ENCODE data around the gene RRP1B.

The RRP1B gene

DNA sequence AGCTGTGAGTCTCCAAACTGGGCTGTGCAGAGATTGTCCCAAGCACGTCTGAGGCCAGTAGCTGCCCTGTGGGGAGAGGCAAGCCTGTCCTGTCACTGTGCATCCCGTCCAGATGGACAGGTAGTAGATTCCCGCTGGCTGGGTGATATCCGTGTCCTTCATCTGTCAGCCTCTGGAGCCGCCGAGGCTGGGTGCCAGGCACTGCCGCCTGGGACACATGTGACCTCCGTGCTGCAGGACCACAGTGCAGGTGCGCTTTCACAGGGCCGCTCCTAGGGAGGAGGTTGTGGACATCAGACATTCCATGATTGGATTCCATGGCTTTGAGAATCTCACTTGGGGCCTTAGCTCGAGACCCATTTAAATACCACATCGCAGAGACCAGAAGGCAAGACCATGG lies 64.3 kb downstream of the RRP1B start:
- TF ChIP-seq Cebpa-rat (IDR thresholded peaks at IDR 0.05): no peak
- Histone ChIP-seq H3K4me2 (peak overlapping the region; percentile 93 to 100 (median 99)), H3K9ac (peak overlapping the region in 8 of 11 experiments; percentile 16 to 80 (median 77); a peak in 8 of 22 replicates), H3K27me3 (peaks cover 0 to 21% (median 13%) of the 10 kb centered on the region in 11 experiments; a peak in 10 of 22 replicates), H3K4me3 (peak overlapping the region in 3 of 10 experiments; percentile 8 to 46 (median 24); a peak in 1 of 20 replicates), H4K20me1 (peaks cover 33 to 79% (median 46%) of the 10 kb centered on the region in 11 experiments), H3K36me3 (peaks cover 0 to 40% (median 18%) of the 10 kb centered on the region in 11 experiments; a peak in 20 of 22 replicates), H3K4me1 (peaks cover 72 to 90% (median 88%) of the 10 kb centered on the region in 10 experiments), H3K9me3 (replicated peaks in 1 of 11) (no peaks in the 10 kb centered on the region), H3K27ac (peak overlapping the region in 8 of 11 experiments; percentile 82 to 91 (median 88); a peak in 16 of 22 replicates)

DNA sequence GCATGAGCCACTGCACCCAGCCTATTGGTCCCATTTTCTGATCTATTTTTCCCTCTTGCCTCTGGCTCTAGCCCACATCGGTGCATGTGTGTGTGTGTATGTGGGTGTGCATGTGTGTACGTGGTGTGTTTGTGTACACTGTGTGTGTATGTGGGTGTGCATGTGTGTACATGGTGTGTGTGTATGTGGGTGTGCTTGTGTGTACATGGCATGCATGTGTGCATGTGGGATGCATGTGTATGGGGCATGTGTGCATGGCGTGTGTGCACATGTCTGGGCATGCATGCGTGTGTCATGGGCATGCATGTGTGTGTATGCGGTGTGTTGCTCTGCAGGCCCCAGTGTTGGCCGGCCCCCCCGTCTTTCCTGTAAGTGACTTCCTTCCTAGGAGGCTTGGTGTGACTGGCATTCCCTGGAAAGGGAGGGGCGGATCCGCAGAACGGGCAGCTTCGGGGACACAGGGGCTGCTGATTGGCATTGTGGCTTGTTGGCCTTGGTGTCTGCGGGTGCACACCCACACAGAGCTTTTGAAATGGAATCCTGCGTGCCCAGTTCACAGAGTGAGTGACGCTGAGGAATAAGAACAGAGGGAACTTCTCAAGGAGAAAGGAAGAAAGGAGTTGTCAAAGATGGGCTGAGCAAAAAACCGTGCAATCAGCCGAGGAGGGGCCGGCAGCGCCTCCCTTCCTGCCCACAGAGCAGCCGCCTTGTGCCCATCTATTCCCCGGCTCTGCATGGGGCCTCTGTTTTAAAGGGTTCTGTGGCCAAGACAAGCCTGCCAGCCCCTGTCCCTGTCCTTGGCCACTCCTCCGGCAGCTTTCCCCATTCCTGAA lies 67.5 kb downstream of the RRP1B start:
- TF ChIP-seq Cebpa-rat (IDR thresholded peaks at IDR 0.05): no peak
- Histone ChIP-seq H3K9ac (peak overlapping the region; percentile 5 to 80 (median 72); a peak in 19 of 22 replicates), H3K4me2 (peak overlapping the region; percentile 93 to 100 (median 99)), H3K4me1 (peaks cover 68 to 99% (median 97%) of the 10 kb centered on the region in 10 experiments), H4K20me1 (peaks cover 17 to 86% (median 36%) of the 10 kb centered on the region in 11 experiments; a peak in 20 of 22 replicates), H3K36me3 (peaks cover 0 to 45% (median 24%) of the 10 kb centered on the region in 11 experiments; a peak in 20 of 22 replicates), H3K27me3 (no peaks in the 10 kb centered on the region), H3K27ac (peak overlapping the region in 10 of 11 experiments; percentile 73 to 91 (median 87); a peak in 20 of 22 replicates), H3K9me3 (replicated peaks in 1 of 11) (no peaks in the 10 kb centered on the region), H3K4me3 (peak overlapping the region in 8 of 10 experiments; percentile 38 to 68 (median 50); a peak in 14 of 20 replicates)

- TF ChIP-seq Cebpa-rat (IDR thresholded peaks at IDR 0.05): no peak
- peak overlapping the region; percentile 55 to 91 (median 87) for H3K27ac ChIP-seq
- peak overlapping the region; percentile 35 to 68 (median 50); a peak in 19 of 20 replicates for H3K4me3 ChIP-seq
- peaks cover 17 to 86% (median 36%) of the 10 kb centered on the region in 11 experiments; a peak in 21 of 22 replicates for H4K20me1 ChIP-seq
- H3K36me3 ChIP-seq: peaks cover 0 to 45% (median 25%) of the 10 kb centered on the region in 11 experiments; a peak in 20 of 22 replicates
- no peaks in the 10 kb centered on the region for H3K27me3 ChIP-seq
- peaks cover 68 to 99% (median 97%) of the 10 kb centered on the region in 10 experiments for H3K4me1 ChIP-seq
- H3K9ac ChIP-seq: peak overlapping the region; percentile 66 to 80 (median 72)
- no peaks in the 10 kb centered on the region for H3K9me3 ChIP-seq (replicated peaks in 1 of 11)
- peak overlapping the region; percentile 93 to 100 (median 99) for H3K4me2 ChIP-seq
Measured at GRCh38 chr21:43727519-43728153, 68.3 kb downstream of the RRP1B start.

DNA sequence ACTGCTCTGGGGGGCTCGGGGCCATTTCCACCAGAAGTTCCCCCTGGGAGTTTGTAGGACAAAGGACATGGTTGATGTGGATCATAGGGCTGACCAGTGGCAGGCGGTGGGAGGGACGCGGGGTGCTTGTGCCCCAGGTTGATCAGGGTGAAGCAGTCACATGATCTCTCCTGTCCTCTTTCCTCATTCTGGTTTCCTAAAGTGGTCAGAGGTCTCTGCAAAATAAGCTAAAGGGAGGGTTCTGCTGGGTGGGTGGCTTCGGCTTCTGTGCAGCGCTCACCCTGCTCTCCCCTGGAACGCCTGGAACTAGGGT lies 68.8 kb downstream of the RRP1B start:
- no peak for TF ChIP-seq Cebpa-rat (IDR thresholded peaks at IDR 0.05)
- Histone ChIP-seq H3K4me3 (peak overlapping the region; percentile 35 to 68 (median 50)), H3K9ac (peak overlapping the region; percentile 66 to 80 (median 72)), H3K36me3 (peaks cover 0 to 43% (median 24%) of the 10 kb centered on the region in 11 experiments; a peak in 20 of 22 replicates), H3K27me3 (no peaks in the 10 kb centered on the region), H3K9me3 (replicated peaks in 1 of 11) (no peaks in the 10 kb centered on the region), H4K20me1 (peaks cover 20 to 85% (median 39%) of the 10 kb centered on the region in 11 experiments; a peak in 21 of 22 replicates), H3K27ac (peak overlapping the region; percentile 55 to 91 (median 87)), H3K4me1 (peaks cover 69 to 99% (median 97%) of the 10 kb centered on the region in 10 experiments), H3K4me2 (peak overlapping the region; percentile 93 to 100 (median 99))

DNA sequence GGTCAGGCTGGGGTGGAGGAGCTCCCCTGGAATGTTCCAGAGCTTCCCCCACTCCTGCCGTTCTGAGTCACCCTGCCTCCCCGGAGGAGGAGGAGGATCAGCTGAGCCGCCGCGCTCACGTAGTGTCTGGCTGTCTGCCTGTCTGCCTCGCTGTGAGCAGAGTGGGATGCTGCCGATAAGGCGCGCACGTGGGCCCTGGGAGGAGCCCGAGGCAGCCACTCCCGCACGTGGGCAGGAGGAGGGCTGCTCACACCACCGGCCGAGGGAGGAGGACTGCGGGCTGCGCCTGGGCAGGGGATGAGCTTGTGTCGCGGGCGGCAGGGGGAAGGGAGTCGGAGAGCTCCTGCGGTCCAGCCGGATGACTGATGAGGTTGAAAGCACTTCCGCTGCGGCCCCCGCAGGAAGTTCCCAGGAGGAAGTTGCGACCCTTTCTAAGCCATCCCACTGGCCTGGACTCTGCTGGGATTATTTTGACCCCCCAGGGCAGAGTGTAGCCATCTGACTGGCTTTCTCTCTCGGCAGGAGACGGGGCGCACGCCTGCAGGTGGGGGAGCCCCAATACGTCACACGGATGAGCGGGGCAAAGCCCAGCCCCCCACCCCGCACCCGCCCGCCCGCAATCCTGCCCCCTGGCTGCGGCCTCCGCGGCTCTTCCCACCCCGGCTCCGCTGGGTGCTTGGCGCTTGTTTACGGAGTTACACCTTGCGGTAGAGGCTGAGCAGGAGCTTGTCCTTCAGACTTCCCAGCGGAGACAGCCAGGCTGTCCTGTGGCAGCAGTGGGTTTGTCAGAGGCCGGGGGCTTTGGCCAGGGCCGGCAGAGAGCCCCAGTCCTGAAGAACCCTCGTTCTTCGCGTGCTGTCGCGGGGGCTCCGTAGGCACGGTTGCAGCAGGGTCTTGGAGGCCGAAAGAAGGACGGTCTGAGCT lies 69.4 kb downstream of the RRP1B start:
- TF ChIP-seq Cebpa-rat (IDR thresholded peaks at IDR 0.05): no peak
- Histone ChIP-seq H3K4me1 (peaks cover 71 to 99% (median 97%) of the 10 kb centered on the region in 10 experiments), H3K9ac (peak overlapping the region; percentile 66 to 80 (median 72)), H3K27ac (peak overlapping the region; percentile 55 to 91 (median 87)), H3K27me3 (no peaks in the 10 kb centered on the region), H3K9me3 (replicated peaks in 1 of 11) (no peaks in the 10 kb centered on the region), H3K4me2 (peak overlapping the region; percentile 93 to 100 (median 99)), H3K4me3 (peak overlapping the region; percentile 35 to 68 (median 50)), H4K20me1 (peaks cover 25 to 85% (median 39%) of the 10 kb centered on the region in 11 experiments), H3K36me3 (peaks cover 0 to 39% (median 20%) of the 10 kb centered on the region in 11 experiments; a peak in 20 of 22 replicates)

DNA sequence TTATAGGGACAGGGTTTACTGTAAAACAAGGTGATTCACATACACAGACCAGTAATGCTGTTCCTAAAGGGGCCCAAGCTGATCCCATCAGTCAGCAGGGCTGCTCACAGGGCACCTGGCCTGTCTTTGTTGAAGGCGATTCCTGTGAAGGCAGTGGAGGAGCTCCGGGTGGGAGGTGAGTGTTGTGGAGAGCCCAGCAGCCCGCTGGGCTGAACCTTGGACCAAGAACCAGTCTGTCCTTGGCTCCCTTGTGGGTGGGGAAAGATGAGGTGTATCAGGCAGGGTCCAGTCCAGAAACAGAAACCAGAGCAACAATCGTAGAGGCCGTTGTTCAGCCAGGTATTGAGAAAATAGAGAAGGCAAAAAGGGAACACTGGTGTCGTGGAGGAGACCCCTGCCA lies 72.1 kb downstream of the RRP1B start:
- peaks cover 71 to 99% (median 97%) of the 10 kb centered on the region in 10 experiments for H3K4me1 ChIP-seq
- peaks cover 0 to 58% (median 33%) of the 10 kb centered on the region in 11 experiments; a peak in 14 of 22 replicates for H3K36me3 ChIP-seq
- no peak overlapping the region for H3K4me3 ChIP-seq
- 0 out of 22 replicates have a peak overlapping the region, but pooled peaks of 2 of the 11 experiments have one; percentile 4 to 6 for H3K9ac ChIP-seq
- H4K20me1 ChIP-seq: peaks cover 53 to 87% (median 60%) of the 10 kb centered on the region in 11 experiments
- peak overlapping the region in 2 of 11 experiments; percentile 13 to 19; a peak in 2 of 22 replicates for H3K27ac ChIP-seq
- H3K4me2 ChIP-seq: peak overlapping the region in 9 of 11 experiments; percentile 25 to 100 (median 99); a peak in 15 of 22 replicates
- no peak for TF ChIP-seq Cebpa-rat (IDR thresholded peaks at IDR 0.05)
- H3K27me3 ChIP-seq: peaks cover 0 to 6% (median 0%) of the 10 kb centered on the region in 11 experiments; a peak in 3 of 22 replicates
- peaks cover 0 to 5% (median 0%) of the 10 kb centered on the region in 11 experiments; a peak in 6 of 22 replicates for H3K9me3 ChIP-seq (replicated peaks in 1 of 11)

GRCh38 chr21:43731891-43732711 lies 72.7 kb downstream of the RRP1B start:
- H3K4me1 ChIP-seq: peaks cover 68 to 99% (median 97%) of the 10 kb centered on the region in 10 experiments
- no peak for TF ChIP-seq Cebpa-rat (IDR thresholded peaks at IDR 0.05)
- H3K27ac ChIP-seq: peak overlapping the region in 1 of 11 experiments; percentile 13; a peak in 2 of 22 replicates
- peaks cover 0 to 64% (median 39%) of the 10 kb centered on the region in 11 experiments; a peak in 17 of 22 replicates for H3K36me3 ChIP-seq
- no peak overlapping the region for H3K4me3 ChIP-seq
- H4K20me1 ChIP-seq: peaks cover 59 to 88% (median 66%) of the 10 kb centered on the region in 11 experiments
- H3K9me3 ChIP-seq (replicated peaks in 1 of 11): peaks cover 0 to 12% (median 0%) of the 10 kb centered on the region in 11 experiments; a peak in 6 of 22 replicates
- H3K4me2 ChIP-seq: peak overlapping the region in 9 of 11 experiments; percentile 25 to 100 (median 98); a peak in 18 of 22 replicates
- peaks cover 0 to 6% (median 0%) of the 10 kb centered on the region in 11 experiments; a peak in 3 of 22 replicates for H3K27me3 ChIP-seq
- H3K9ac ChIP-seq: peak overlapping the region in 2 of 11 experiments; percentile 4 to 6; a peak in 1 of 22 replicates
